Activated naive CD8-positive, alpha-beta T cell treated with anti-CD3 and anti-CD28 coated beads, Interleukin-2, amount 50 U/mL, for 24 hours (primary cell): ENCODE measurements around the gene PKP3.
A peak's percentile ranks its signal among the peaks of the same experiment; 100 is the strongest.
"Not testable (repeated sequence)": the region's sequence is repeated elsewhere in the genome, so short reads cannot be mapped to it uniquely, and the experiment has no call there.

Experiments used
- ATAC-seq: fragments of 150-1000 bp; cut with Tn5 transposase; one replicate; pipeline ENCODE4 v1.10.0; 2021
- DNase-seq: peaks from one replicate; pipeline ENCODE4 v3.0.0; 2021
- H3K27ac Mint-ChIP-seq: one replicate; pipeline ENCODE4 v1.8.0; 2021; ENCODE audit warnings: mild to moderate bottlenecking, mixed read lengths
- H3K27me3 Mint-ChIP-seq: one replicate; pipeline ENCODE4 v1.8.0; 2021; ENCODE audit warnings: mixed read lengths
- H3K36me3 Mint-ChIP-seq: one replicate; pipeline ENCODE4 v1.8.0; 2021; ENCODE audit warnings: low read depth, mixed read lengths
- H3K4me1 Mint-ChIP-seq: one replicate; pipeline ENCODE4 v1.8.0; 2021; ENCODE audit warnings: mixed read lengths
- H3K4me3 Mint-ChIP-seq: one replicate; pipeline ENCODE4 v1.8.0; 2021; ENCODE audit warnings: mild to moderate bottlenecking, moderate library complexity, mixed read lengths
- H3K9me3 Mint-ChIP-seq: one replicate; pipeline ENCODE4 v1.8.0; 2021; ENCODE audit warnings: mixed read lengths

The PKP3 gene

GRCh38 chr11:429391-429790 is 35.4 kb downstream of the PKP3 start:
- Mint-ChIP-seq H3K27ac (no peak overlapping the region), H3K4me1 (no peaks in the 10 kb centered on the region), H3K9me3 (no peaks in the 10 kb centered on the region), H3K27me3 (no peaks in the 10 kb centered on the region), H3K4me3 (no peak overlapping the region), H3K36me3 (peaks cover 8% of the 10 kb centered on the region)
- ATAC-seq (peak; percentile 9), DNase-seq (no peak)

GRCh38 chr11:429931-430456 is 36.0 kb downstream of the PKP3 start:
- H3K9me3 Mint-ChIP-seq = no peaks in the 10 kb centered on the region
- no peak overlapping the region for H3K4me3 Mint-ChIP-seq
- ATAC-seq (no peak), DNase-seq (peak; percentile 0)
- H3K36me3 Mint-ChIP-seq = peaks cover 4% of the 10 kb centered on the region
- no peaks in the 10 kb centered on the region for H3K4me1 Mint-ChIP-seq
- no peaks in the 10 kb centered on the region for H3K27me3 Mint-ChIP-seq
- H3K27ac Mint-ChIP-seq = no peak overlapping the region

GRCh38 chr11:431921-432320 is 37.9 kb downstream of the PKP3 start:
- DNase-seq (no peak), ATAC-seq (no peak)
- Mint-ChIP-seq H3K4me3 (no peak overlapping the region), H3K27ac (no peak overlapping the region), H3K9me3 (no peaks in the 10 kb centered on the region), H3K36me3 (no peaks in the 10 kb centered on the region), H3K27me3 (no peaks in the 10 kb centered on the region), H3K4me1 (no peaks in the 10 kb centered on the region)

- ATAC-seq = no peak
- H3K9me3 Mint-ChIP-seq = no peaks in the 10 kb centered on the region
- no peak for DNase-seq
- no peaks in the 10 kb centered on the region for H3K27me3 Mint-ChIP-seq
- H3K27ac Mint-ChIP-seq = no peak overlapping the region
- H3K4me3 Mint-ChIP-seq = no peak overlapping the region
- H3K4me1 Mint-ChIP-seq = peaks cover 5% of the 10 kb centered on the region
- H3K36me3 Mint-ChIP-seq = no peaks in the 10 kb centered on the region
These were observed 38.6 kb downstream of the PKP3 start for GRCh38 chr11:432501-433100.

- Mint-ChIP-seq H3K4me1 (peaks cover 5% of the 10 kb centered on the region), H3K4me3 (no peak overlapping the region), H3K27me3 (no peaks in the 10 kb centered on the region), H3K9me3 (no peaks in the 10 kb centered on the region), H3K27ac (no peak overlapping the region), H3K36me3 (no peaks in the 10 kb centered on the region)
- no peak for ATAC-seq
- no peak for DNase-seq
These were observed 39.1 kb downstream of the PKP3 start for GRCh38 chr11:433111-433510.

- ATAC-seq = no peak
- Mint-ChIP-seq H3K27ac (no peak overlapping the region), H3K4me3 (no peak overlapping the region), H3K27me3 (no peaks in the 10 kb centered on the region), H3K4me1 (peaks cover 8% of the 10 kb centered on the region), H3K9me3 (no peaks in the 10 kb centered on the region), H3K36me3 (no peaks in the 10 kb centered on the region)
- DNase-seq = no peak
These were observed 39.6 kb downstream of the PKP3 start for GRCh38 chr11:433641-434040.

GRCh38 chr11:434496-434895 is 40.5 kb downstream of the PKP3 start:
- no peak overlapping the region for H3K4me3 Mint-ChIP-seq
- H3K4me1 Mint-ChIP-seq = peaks cover 8% of the 10 kb centered on the region
- ATAC-seq (no peak), DNase-seq (no peak)
- H3K9me3 Mint-ChIP-seq = no peaks in the 10 kb centered on the region
- H3K27me3 Mint-ChIP-seq = no peaks in the 10 kb centered on the region
- H3K36me3 Mint-ChIP-seq = no peaks in the 10 kb centered on the region
- no peak overlapping the region for H3K27ac Mint-ChIP-seq

- H3K4me1 Mint-ChIP-seq = peaks cover 12% of the 10 kb centered on the region
- not testable (repeated sequence) for H3K27me3 Mint-ChIP-seq, H3K4me3 Mint-ChIP-seq, ATAC-seq, H3K9me3 Mint-ChIP-seq, H3K36me3 Mint-ChIP-seq, H3K27ac Mint-ChIP-seq, DNase-seq
These were observed 41.2 kb downstream of the PKP3 start for GRCh38 chr11:434999-435740.

GRCh38 chr11:437228-437870 is 43.3 kb downstream of the PKP3 start:
- H3K27me3 Mint-ChIP-seq = no peaks in the 10 kb centered on the region
- peaks cover 17% of the 10 kb centered on the region for H3K4me1 Mint-ChIP-seq

GRCh38 chr11:438101-438844 is 44.3 kb downstream of the PKP3 start:
- H3K27me3 Mint-ChIP-seq = no peaks in the 10 kb centered on the region
- DNase-seq (no peak), ATAC-seq (no peak)
- H3K4me3 Mint-ChIP-seq = no peak overlapping the region
- H3K9me3 Mint-ChIP-seq = no peaks in the 10 kb centered on the region
- H3K36me3 Mint-ChIP-seq = no peaks in the 10 kb centered on the region
- H3K4me1 Mint-ChIP-seq = peaks cover 17% of the 10 kb centered on the region
- no peak overlapping the region for H3K27ac Mint-ChIP-seq

More at GRCh38 chr11:437228-437870, 43.3 kb downstream of the PKP3 start:
- no peak for DNase-seq
- Mint-ChIP-seq H3K4me3 (no peak overlapping the region), H3K9me3 (no peaks in the 10 kb centered on the region), H3K36me3 (no peaks in the 10 kb centered on the region), H3K27ac (no peak overlapping the region)
- ATAC-seq = no peak

- H3K36me3 Mint-ChIP-seq = no peaks in the 10 kb centered on the region
- H3K4me1 Mint-ChIP-seq = peaks cover 17% of the 10 kb centered on the region
- H3K27me3 Mint-ChIP-seq = no peaks in the 10 kb centered on the region
- DNase-seq (no peak), ATAC-seq (no peak)
- no peak overlapping the region for H3K27ac Mint-ChIP-seq
- H3K4me3 Mint-ChIP-seq = no peak overlapping the region
- no peaks in the 10 kb centered on the region for H3K9me3 Mint-ChIP-seq
These were observed 45.5 kb downstream of the PKP3 start for GRCh38 chr11:439315-440064.

GRCh38 chr11:440065-441042 is 46.3 kb downstream of the PKP3 start:
- H3K4me1 Mint-ChIP-seq = peaks cover 17% of the 10 kb centered on the region
- H3K9me3 Mint-ChIP-seq = no peaks in the 10 kb centered on the region
- no peaks in the 10 kb centered on the region for H3K27me3 Mint-ChIP-seq
- no peaks in the 10 kb centered on the region for H3K36me3 Mint-ChIP-seq
- ATAC-seq (no peak), DNase-seq (no peak)
- H3K27ac Mint-ChIP-seq = no peak overlapping the region
- peak overlapping the region; percentile 61 for H3K4me3 Mint-ChIP-seq

- peak overlapping the region; percentile 61 for H3K4me3 Mint-ChIP-seq
- DNase-seq (no peak), ATAC-seq (no peak)
- H3K9me3 Mint-ChIP-seq = no peaks in the 10 kb centered on the region
- H3K36me3 Mint-ChIP-seq = no peaks in the 10 kb centered on the region
- H3K27ac Mint-ChIP-seq = no peak overlapping the region
- no peaks in the 10 kb centered on the region for H3K27me3 Mint-ChIP-seq
- H3K4me1 Mint-ChIP-seq = peaks cover 17% of the 10 kb centered on the region
These were observed 47.0 kb downstream of the PKP3 start for GRCh38 chr11:441043-441417.
